ENCODE data around the gene AMIGO2.

AMIGO2 gene

DNA sequence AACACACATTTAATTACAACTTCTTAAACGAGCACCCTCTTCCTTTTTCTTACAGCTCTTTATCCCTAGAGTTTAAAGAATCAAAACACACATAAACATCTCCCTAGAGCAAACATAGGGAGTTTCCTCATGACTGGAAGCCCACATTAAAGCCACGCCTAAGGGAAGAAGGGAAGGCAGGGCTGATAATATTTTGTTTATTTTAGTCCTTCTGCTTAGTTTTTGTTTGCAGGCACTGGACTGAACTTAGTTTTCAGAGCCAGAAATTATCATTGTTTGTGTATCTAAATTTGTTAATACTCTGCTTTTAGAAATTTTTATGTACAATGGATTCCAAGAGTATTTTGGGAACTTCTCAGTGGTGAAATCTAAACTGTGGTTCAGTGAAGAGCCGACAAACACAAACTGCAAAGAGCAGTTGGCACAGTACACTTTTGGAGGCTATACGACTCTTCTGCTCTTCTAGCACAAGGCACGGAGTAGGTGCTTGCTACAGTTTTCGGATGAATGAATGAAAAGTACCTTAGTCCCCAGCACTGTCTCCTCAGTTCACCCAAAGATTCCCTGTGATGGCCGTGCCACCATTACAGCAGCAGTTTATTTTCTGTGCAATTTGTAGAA lies 17.6 kb upstream of the AMIGO2 start:
- no peak for DNase-seq

DNA sequence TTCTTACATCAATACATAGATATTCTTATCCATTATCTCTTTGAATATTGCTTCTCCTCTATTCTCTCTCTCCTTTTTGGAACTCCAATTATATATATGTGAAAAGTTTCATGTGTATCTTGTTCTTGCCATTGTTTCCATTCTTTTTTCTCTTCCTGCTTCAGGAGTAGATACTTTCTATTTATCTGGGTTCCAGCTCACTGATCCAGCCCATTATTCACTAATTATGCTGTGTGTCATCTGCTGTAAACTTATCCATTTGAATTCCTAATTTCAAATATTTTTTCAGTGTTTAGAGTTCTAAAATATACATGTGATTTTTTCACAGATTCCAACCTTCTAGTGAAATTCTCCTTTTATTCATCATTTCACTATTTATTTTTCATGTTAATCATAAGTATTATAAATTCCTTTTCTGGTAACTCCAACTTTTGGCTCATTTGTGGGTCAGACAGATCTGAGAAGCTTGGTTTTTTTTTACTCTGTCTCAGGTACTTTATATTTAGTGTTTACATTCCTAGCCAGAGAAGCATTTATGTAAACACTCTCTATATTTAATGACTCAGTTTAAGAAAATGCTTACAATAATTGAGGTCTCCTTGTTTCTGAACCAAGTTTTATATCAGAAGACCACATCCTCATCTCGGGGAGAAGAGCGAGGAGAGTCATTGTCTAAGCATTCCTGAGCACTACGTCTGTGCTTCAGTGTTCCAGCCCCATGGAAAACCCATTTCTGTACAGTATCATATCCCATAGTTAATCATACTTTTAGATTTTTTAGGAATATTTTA lies 15.9 kb upstream of the AMIGO2 start:
- no peak for DNase-seq

DNA sequence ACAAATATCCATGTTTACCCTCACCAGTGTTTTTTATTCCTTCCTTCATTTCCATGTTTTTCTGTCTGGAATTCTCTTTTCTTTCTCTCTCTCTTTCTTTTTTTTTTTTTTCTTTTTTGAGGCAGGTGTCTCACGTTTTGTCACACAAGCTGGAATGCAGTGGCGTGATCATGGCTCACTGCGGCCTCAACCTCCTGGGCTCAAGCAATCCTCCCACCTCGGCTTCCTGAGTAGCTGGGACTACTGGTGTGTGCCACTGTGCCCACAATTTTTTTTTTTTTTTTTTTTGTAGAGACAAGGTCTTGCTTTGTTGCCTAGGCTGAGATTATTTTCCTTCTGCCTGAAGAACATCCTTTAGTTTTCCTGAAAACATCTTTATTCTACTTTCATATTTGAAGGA lies 15.0 kb upstream of the AMIGO2 start:
- DNase-seq: no peak

DNA sequence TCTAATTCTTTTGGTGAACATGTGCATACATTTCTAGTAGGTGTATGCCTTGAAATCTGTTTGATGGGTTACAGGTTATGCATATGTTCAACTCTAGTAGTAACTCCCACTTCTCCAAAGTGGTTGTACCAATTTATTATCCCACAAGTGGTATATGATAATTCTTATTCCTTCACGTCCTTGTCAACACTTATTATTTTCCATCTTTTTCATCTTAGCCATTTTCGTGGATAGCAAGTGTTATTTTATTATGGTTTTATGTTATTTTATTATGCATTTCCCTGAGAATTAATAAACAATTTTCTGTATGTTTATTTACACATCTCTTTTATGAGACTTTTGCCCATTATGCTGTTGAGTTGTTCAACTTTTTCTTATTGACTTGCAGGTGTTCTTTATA lies 11.2 kb upstream of the AMIGO2 start:
- DNase-seq: no peak

DNA sequence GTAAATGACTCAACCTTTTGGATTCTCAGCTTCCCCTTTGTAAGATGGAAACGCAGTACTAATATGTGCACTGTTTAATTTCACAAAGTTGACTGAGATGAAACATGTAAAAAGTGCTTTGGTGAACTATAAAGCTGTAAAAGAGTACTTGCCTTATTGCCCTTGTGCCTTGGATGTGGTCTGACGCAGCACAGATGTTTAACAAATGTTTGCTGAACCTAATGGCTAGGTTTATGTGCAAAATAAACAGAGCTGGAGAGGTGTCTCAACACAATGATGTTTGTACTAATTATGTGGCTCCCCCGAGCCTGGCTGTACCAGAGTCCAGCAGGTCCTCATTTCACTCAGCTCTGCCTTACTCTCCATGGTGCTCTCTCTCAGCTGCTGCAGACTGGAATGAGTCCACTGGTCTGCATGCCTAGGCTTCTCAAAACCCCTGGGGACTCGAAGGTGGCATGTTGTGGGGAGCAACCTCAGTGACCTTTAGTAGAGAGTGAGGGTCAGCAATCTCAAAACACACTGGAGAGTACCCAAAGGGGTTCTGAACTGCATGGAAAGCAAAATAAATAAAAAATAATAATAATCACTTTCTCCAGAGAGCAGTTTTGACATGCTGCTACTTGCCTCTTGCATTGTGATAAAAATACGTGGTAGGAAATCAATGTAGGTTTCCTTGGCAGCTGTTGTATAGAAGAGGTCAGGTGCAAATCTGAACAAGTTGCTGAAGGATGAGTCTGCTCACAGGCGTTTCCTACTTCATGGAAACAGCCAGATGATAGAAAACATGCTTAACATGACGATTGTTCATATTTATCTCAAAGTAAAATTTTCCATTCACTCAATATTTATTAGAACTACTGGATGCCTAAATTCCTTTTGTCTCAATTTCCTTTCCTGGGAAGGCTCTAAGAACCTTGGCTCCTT lies 8.5 kb upstream of the AMIGO2 start:
- DNase-seq: no peak

DNA sequence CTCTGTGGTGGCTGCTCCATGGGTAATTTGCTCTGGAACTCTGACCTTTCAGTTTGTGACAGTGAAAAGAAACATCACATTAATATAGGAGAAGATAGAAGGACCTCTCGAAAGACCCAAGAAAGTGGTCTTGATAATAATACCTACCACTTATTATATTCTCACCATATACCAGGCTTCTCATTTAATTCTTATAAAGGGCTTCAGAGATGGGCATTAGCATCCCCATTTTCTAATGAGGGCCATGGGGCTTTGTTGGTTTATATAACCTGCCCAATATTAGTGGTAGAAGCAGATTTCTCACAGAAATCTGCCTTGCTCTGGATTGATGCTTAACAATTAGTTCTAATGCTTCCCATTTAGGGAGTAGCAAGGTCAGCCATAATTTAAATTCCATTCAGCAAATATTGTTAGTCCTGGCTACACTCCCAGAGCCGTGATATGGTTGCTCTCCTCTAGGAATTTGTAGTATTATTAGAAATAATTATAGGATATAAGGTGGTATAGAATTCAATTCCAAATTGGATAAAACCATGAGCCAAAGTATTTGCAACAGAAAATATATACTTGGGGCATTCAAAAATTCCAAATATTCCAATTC lies 7.4 kb upstream of the AMIGO2 start:
- no peak for DNase-seq

DNA sequence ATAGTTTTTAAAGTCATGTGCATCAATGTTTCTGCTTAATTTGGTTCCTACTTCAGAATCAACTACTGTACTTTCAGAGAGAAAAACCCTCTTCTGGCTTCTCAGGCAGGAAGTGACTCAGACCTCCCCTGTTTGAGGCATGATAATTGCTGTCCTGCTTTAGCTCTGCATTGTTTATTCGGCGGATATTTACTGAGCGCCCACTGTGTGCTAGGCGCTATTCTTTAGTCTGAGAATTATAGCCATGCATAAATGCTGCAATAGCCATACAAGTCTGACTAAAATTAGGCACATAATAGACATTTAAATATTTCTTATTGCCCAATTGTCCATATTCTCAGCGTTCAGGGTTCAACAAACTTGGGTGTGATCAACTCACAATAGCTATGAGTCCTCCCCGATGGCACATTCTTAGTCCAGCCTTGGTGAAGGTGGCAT lies 6.1 kb upstream of the AMIGO2 start:
- no peak for DNase-seq

DNA sequence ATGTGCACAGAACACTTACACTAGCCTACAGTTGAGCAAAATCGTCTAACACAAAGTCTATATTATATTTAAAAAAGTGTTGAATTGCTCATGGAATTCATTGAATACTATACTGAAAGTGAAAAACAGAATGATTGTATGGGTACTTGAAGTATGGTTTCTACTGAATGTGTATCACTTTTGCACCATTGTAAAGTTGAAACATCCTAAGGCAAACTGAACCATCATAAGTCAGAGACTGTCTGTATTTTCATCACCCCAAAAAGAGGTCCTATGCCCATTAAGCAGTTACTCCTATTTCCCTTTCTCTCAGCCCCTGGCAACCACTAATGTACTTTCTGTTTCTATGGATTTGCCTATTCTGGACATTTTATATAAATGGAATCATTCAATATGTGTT lies 4.4 kb upstream of the AMIGO2 start:
- no peak for DNase-seq

DNA sequence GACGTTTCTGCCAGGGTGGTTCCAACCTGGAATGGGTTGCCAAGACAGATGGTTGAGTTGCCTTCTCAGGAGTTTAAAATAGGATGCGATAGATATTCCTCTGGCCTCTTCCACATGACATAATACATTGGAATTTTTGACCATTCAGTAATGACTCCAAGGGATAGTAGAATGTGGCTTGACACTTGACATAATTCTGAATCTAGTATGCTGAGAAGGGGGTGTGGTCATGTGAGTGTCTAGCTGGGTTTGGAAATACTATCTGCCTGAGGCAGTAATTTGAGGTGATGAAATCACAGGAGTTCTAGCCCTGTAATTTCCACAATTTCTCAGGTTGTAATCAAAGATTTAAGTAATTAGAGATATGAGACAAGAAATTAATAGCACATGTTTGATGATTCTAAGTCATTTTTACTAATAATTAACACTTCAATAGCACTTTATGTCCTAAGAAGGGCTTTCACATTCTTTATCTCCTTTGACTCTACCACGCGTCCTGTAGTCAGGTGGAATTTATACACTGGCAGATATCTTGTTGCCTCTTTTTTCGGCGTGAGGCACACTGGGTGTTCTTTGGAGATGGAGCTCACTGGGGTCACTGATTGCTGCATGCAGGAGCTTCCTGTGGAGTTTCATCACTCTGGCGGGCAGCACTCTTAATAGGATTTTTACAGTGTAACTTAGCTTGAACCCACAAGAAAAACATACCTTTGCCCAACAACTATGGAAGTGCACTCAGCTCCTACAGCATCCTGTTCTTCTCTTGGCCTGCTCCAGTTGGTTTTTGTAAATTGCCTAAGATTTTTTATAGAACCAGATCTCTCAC lies 3.2 kb upstream of the AMIGO2 start:
- no peak for DNase-seq

DNA sequence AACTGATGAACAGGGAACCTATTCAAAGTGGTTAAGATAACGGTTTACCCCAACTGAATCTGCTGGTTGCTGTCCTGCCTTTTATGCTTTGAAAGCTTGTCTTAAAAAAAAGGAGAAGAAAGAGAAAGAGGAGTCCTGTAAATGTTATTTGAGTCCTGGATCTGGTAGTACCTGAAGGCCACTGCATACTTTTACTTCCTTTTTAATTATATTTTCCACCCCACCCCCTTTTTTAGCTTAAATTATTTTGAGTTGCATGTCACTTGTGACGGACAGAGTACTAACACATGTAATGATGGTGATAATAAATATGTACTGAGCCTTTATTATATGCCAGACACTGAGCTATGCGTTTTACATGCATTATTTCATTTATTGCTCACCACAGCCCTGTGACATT lies 2.5 kb upstream of the AMIGO2 start:
- DNase-seq: no peak

DNA sequence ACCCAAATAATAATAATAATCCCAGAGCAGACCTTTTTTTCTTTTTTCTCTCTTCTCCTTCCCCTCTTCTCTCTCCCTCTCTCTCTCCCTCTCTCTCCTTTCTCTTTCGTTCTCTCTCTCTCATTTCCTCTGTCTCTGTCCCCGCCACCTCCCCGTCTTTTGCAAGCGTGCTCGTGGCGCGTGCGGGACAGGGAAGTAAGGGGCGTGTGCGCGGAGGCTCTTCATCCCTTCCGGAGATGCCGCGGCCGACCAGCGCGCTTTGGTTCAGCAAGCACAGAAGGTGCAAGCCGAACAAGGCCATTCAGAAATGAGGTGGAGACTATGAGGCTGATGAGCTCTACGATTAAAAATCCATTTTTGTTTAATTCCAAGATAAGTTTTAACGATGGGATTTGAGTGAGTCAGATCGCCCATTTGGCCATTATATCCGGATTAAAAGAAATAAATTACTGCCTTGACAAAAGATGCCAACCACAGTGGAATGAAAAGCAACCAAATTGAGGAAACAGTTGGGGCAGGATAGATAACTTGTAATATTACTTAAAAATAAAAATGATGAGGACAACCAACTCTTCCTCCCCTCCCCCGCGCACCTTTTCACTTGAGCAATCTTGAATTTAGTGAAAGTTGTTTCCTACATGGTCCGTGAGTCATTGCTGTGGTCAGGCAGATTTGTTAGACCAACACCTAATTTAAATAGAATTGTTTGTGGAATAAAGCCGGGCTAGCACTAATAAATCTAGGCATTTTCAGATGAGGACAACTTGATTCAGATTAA lies 1.2 kb upstream of the AMIGO2 start:
- DNase-seq: peak; percentile 28

DNA sequence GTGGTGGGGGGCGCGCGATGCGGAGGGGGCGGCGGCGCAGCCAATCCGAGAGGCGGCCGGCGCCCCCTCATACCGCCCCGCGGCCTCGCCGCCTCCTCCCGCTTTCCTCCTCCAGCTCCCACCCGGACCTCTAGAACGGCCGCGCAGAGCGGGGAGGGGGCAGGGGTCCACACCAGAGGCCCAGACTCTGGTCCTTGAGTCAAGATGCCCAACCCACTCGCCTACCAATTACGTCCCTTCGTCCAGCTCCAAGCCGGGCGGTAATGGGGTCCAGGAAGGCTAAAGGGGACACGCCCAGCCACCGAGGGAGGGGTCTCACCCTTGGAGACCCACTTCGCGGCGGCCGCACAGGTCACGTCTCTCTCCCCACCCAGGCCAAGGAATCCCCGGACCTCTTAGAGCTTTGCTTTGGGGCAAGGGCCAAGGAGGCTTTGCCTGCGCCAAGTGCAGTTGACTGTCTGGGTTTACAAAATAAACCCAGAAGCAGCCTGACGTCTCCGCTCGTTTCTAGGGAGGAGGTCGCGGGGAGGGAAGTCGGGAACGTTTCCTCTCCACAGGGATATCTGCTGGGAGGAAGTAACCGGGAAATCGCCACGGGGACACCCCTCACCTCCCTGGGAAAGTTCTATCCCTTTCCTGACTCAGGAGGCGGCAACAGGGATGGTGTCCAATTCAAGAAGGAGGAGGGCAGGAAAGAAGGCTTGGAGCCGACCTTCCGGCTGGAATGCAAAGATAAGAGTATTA lies 394 bp upstream of the AMIGO2 start:
- no peak for DNase-seq

DNA sequence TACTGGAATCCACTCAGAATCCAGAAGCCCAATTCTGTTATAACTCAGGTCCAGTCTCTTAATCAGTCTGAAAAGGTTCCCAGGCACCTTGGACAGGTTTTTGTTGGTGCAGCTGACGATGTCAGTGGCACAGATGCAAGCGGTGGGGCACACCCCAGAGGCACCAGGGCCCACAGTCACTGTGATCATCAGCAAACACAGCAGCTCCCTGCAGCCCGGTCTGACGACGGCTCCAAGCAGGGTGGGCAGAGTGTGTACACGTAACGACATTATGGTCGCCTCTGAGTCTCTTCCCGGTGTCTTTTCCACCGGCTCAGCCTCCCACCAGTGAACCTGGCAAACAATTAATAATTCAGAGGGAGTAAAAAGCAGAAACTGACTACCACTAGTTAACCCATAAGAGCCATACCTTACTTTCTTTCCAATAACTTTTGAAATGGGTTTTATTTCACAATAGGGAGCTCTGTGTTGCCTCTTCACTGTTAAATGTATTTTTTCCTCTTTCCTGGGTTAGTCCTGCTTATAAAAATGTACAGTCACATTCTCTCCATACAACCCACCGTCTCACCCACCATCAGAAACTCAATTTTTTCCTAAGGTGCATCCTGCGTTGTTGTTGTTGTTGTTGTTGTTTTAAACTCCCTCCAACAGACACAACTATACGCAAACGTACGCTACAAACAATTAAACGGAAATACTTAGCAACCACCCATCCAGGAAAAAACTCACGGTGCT lies 859 bp downstream of the AMIGO2 start:
- DNase-seq: no peak

DNA sequence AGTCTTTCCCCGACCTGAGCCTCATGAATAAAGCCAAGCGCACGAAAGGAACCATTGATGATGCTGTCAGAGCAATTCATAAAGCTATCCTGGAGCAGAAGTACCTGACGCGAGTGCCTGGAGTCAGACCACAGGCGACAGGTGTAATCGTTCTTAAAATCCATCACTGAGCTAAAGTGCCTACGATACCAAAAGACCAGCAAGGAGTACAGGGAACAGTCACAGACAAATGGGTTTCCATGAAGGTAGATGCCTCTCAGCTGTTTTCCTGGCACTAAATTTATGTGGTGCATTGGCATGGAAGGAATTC lies 1.7 kb downstream of the AMIGO2 start:
- no peak for DNase-seq

DNA sequence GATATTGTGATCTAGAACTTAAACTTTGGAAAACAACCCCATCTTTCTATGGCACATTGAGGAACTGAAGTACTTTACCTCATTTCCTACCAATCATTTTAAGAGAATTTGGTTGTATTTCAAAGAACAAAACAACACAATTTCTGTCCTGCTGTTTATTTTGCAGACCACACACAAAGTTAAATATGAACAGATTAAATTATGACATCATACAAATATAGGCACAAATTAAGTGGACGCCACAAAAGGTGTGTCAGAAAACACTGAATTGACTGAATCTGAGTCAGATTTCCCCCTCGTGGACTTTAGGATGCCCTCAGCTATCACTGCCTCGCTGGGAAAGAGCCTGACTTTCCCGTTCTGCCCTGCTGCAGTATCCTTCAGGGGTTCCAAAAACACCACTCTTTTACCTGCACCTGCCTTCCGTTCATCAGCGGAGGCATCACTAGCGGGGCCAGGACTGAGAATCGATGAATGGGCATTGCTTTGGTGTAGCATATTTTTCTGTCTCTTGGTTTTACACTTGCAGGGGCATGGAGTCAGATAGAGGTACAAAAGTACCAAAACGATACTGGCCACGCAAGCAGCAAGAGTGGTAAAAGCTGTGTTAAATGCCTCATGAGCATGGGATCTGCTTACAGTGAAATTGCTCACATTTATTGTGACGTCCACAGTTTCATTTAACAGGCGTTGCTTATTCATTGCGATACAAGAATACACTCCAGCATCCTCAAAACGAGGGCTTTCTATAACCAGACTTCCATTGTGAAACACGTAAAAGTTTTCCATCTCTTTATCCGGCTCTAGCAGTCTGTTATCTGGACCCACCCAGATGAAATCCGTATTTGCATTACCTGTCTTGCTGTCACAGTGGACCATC lies 2.3 kb downstream of the AMIGO2 start:
- DNase-seq: no peak

DNA sequence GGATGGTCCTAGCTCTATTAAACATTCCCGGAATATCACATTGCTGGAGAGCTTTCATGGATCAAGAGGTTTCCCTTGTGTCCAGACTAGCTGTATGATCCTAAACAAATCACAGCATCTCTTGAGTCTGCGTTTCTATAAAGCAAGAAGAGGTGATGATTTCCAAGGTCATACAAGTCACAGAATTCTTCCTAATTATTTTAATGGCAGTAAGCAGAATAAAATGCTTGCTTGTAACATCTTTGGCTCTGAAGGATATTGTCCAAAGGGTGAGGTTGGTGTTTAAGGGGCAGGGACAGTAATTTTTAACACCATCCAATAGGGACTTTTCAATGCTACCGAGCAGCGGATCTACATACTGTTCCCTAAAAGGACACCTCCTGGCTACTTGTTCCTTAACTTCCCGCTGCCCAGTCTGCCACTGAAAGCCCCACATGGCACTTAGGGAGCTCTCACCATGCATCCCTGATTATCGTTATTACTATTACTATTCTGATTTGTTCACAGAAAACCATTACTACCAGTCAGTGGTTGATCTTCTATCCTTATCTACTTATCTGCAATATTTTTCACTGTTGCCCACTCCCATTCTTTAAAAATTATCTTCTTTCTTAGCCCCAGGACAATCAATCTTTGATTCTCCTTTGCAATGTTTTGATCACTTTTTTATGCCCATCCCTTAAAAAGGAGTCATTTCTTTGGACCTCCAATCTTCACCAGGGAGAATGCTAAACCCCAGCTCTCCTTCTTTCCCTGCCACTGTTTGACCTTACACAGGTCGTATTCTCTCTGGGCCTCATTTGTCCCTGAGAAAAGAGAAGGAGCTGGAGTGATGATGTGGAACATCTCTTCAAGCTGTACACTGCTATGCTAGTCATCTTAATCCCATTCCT lies 4.3 kb downstream of the AMIGO2 start:
- no peak for DNase-seq

DNA sequence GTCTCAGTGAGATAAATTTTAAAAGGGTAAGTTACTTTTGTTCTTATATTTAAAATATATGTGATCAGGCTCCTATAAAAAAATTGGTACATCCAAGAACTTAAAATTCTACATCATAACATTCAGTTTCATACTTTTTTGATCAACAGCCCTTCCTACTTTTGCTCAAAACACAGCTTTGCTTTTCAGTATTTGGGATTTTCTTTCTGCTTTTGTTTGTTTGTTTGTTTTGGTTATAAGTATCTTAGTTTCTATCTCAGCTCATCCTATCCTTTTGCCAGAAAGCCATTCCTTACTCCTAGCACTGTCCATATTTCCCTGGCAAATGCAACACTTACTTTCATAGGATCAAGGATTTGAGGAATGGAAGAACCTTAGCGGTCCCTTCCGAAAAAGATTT lies 5.0 kb downstream of the AMIGO2 start:
- DNase-seq: no peak

DNA sequence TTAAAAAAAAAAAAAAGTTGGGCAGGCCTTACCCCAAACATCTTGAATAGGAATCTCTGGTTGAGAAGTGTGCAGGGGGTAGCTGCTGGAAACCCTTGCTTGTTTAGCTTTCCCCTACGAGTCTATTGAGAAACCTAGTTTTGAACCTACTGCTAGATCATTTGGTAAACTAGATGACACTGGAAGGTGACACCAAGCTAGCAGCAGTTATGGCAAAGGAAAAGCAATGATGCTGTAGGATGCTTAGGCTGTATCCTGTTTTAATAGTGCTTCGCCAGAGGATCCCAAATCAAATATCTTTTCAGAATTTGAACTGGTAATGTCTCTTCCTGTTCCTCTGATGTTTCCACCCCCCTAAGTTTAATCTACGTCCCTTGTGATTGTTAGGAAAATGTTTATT lies 5.8 kb downstream of the AMIGO2 start:
- no peak for DNase-seq

Data from activated gamma-delta T cell (primary cell).